GM19035 (cell line): ENCODE data around the gene ST6GALNAC5.
"Not testable (repeated sequence)": the region's sequence is repeated elsewhere in the genome, so short reads cannot be mapped to it uniquely, and the experiment has no call there.

ENCODE experiments used
- ATAC-seq: cut with Tn5 transposase; IDR thresholded peaks from one replicate; pipeline ENCODE4 v1.9.1; 2021; ENCODE audit not compliant: unreplicated experiment

ST6GALNAC5 gene

DNA sequence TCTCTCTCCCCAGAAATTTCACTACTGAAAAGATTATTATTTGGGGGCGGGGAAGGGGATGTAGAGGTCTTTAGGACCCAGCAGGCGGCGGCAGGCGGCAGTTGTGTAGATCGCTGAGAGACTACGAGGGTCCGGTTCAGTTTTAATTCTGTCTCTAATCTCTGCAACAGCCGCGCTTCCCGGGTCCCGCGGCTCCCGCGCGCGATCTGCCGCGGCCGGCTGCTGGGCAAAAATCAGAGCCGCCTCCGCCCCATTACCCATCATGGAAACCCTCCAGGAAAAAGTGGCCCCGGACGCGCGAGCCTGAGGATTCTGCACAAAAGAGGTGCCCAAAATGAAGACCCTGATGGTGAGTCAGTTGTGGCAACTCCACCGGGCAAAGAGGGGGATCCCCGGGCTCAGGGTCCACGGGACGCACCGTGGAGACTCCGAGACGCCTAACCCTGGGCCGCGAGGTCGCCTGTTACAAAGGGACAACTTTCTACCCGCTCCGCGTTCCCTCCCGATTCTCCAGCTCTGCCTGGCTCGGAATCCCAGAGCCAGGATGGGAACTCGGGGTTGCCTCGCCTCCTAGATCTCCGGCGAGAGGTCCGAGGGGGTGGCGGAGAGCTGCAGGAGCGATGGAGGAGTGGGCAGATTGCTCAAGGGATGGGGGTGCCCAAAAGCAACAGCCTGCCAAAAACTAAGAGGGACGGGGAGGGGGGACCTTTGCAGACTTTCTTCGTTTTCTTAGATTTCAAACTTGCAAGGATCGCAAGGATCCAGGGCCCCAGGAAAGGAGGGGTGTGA is at the start of gene ST6GALNAC5:
ST6GALNAC5 (plus strand) TSS at position 139 of the 789 bp plus-strand sequence.
- no peak for ATAC-seq

DNA sequence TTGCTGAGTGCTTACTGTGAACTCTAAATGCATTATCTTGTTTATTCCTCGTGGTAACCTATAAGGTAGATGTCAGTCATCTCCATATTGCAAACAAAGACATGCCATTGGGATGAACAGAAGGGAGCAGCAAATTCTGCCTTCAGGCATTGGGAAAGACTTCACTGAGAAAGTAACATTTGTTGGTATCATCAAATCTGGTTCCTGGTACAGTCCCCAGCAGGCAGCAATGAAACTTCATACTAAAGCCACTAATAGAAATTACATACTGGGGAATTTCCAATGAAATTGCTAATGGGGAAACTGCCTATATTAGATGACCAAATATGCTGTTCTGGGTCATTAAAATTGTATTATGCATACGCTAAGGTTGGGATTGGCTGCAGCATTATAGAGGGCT is 47.3 kb upstream of the ST6GALNAC5 start:
- no peak for ATAC-seq

DNA sequence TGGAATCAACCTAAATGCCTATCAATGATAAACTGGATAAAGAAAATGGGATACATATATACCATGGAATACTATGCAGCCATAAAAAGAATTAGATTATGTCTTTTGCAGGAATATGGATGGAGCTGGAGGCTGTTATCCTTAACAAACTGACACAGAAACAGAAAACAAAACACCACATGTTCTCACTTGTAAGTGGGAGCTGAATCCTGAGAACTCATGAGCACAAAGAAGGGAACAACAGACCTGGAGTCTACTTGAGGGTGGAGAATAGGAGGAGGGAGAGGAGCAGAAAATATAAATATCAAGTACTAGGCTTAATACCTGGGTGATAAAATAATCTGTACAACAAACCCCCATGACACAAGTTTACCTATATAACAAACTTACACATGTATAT is 44.3 kb upstream of the ST6GALNAC5 start:
- not testable (repeated sequence) for ATAC-seq

DNA sequence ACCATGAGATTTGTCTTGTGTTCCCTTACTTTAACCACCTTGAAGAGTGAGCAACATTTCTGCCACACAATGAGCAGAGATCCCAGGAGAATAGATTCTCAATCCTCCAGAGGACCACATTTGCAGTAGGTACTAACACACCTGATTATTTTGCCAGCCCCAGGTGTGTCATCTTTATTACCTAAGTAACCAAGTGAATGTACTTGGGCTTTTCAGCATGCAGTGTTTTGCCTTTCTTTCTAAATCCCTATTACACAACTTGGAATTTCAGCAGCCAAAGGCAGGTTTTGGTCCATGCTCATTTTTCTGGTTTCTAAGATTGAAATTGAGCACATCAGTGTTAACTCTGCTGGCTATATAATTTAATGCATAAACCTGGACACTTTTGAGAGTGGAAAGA is 43.2 kb upstream of the ST6GALNAC5 start:
- no peak for ATAC-seq

GRCh38 chr1:76826072-76826845 is 41.0 kb upstream of the ST6GALNAC5 start:
- no peak for ATAC-seq

DNA sequence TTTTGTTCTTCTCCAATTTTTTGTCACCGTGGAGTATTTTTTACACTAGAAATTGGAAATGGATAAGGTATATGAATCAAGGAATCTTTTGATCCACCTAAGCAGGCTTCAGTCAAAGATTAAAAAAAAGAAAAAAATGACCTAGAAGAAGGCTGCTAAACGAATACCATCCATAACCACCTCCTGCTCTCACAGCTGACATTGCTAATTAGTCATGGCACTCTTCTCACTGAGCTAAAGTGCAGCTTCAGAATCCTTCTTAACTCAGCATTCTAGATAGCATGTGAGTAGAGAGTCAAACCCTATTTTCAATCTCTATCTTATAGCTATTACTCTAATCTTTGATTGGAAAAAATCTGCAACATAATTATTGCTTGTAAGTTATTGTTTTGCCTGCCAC is 40.2 kb upstream of the ST6GALNAC5 start:
- no peak for ATAC-seq

DNA sequence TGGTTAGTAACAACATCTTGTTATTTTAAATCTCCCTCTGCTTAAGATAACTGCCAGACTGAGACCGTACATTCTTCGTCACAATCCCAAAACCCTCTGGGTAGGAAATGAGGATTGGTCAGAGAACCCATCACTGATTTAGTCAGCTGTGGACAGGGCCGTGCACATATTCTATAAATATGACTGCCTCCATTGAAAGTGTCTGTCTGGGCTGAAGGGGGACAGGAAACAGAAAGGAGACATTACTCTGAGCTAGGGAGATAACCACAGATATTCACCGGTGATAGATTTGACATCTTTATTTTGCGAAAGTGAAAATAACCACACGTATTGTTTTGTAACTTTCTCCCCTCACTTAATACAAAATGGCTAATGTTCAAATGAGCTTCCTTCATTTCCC is 36.9 kb upstream of the ST6GALNAC5 start:
- no peak for ATAC-seq

GRCh38 chr1:76832521-76832920 is 34.8 kb upstream of the ST6GALNAC5 start:
- no peak for ATAC-seq

GRCh38 chr1:76833151-76833550 is 34.1 kb upstream of the ST6GALNAC5 start:
- ATAC-seq: no peak

DNA sequence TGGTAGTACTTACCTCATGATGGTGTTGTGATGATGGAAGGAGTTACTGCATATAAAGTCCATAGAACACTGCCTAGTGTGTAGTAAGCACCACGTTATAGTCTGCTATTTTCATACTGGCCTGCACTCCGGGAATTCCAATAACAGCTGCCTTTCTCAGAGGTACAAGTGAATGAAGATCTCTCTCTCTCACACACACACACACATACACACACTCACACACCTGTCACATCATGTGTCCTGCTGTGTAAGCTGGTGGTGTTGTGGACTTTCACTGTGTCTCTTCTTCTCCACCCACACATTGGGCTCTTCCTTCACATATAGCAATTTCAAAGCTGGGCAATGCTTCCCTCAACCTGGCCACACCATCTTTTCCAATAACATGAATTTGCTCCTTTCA is 33.4 kb upstream of the ST6GALNAC5 start:
- no peak for ATAC-seq

DNA sequence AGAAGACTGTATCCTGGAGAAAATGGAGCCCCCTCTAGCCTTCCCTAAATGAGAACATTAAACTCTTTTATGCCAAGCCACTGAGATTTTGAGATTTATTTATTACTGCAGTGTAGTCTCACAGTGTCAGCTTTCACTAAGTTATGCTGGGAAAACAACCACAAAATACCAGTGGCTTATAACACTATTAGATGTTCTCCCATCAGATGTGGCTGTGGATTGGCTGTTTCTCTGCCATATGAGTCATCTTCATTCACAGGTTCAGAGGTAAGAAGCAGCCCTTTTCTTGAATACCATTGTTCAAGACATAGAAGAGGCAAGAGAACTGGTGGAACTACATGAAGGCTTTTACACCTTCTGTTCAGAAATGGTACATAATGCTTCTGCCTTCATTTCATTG is 32.1 kb upstream of the ST6GALNAC5 start:
- ATAC-seq: no peak

DNA sequence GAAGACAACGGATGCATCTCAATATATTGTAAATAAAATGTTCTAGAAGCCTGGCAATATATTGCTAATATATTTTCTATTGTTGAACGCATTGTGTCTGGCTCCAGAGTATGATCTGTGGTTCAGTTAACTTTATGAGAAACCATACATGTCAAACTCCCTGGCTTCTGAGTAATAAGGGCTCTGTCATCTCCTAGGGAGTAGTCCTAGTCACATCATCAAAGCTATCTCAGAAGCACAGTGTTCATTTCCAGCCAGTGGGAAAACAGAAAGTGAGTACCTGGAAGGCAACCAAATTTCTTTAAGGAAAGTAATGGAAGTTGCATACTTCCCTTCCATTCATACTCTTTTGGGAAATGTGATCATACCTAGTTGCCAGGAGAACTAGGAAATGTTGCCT is 27.0 kb upstream of the ST6GALNAC5 start:
- ATAC-seq: no peak

- ATAC-seq: no peak
Observed at GRCh38 chr1:76841460-76841859, 25.8 kb upstream of the ST6GALNAC5 start.

DNA sequence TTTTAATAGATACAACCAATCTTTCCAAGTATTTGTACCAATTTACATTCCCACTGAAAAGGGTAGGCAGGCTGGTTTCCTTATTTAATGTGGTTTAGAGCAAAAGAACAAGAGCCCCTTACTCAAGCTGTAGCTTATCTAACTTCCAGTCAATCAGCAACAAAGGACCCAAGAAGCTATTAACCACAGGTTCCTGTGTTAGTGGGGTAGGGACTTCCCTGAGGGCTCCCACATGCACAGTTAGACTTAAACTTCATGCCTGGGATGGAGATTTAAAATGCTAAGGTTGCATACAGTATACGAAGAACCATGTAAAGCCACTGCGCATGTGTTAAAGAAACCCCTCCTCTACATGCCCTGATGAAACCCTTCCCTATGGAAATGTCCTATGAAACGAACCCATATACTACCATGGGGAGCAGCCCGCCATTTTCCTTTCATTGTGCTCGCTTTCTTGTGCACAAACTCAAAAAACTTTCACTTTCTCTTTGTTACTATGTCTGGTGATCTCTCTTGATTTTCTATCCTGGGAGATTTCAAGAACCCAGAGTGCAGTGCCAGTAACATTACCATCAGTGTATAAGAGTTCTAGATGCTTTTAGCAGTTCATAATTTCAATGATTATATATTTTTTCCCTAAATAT is 23.3 kb upstream of the ST6GALNAC5 start:
- ATAC-seq: no peak

DNA sequence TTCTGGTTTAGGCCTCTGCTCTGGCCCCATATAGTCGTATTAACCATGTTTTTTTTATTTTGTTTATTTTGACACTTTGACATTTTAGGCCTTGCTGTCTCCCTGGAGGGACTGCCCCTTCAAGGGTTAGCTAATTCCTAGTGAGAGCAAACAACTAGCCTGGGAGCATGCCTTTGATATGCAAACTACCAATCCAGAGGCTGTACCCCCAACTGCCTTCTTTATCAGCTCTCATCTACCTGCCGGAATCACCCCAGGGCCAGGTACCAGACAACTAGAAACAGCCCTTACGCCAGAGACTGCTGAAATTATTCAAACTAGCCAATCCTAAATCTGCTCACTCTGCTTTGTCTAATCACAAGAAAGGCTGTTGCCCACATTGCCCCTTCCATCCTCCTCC is 13.0 kb upstream of the ST6GALNAC5 start:
- no peak for ATAC-seq

GRCh38 chr1:76856104-76856503 is 11.2 kb upstream of the ST6GALNAC5 start:
- no peak for ATAC-seq

- ATAC-seq: no peak
Observed at GRCh38 chr1:76857138-76857537, 10.1 kb upstream of the ST6GALNAC5 start.

GRCh38 chr1:76857973-76858372 is 9.3 kb upstream of the ST6GALNAC5 start:
- ATAC-seq: no peak

GRCh38 chr1:76861149-76861548 is 6.1 kb upstream of the ST6GALNAC5 start:
- no peak for ATAC-seq

GRCh38 chr1:76862447-76862846 is 4.8 kb upstream of the ST6GALNAC5 start:
- ATAC-seq: no peak

GRCh38 chr1:76864383-76864782 is 2.9 kb upstream of the ST6GALNAC5 start:
- no peak for ATAC-seq
